Mesenchymal stem cell (in vitro differentiated cells and primary cell): Measurements from ENCODE around the gene EXOC3L2.
A peak's percentile ranks its signal among the peaks of the same experiment; 100 is the strongest.
"Not testable (repeated sequence)": the region's sequence is repeated elsewhere in the genome, so short reads cannot be mapped to it uniquely, and the experiment has no call there.

Experiments
- DNase-seq: peaks from one replicate; pipeline ENCODE4 v3.0.0-alpha.2; 2013
- H2AFZ ChIP-seq: one replicate; pipeline ENCODE4 v1.6.1; 2013; ENCODE audit warnings: low read depth, mild to moderate bottlenecking, control low read depth, inconsistent platforms, low read length, moderate library complexity
- H2AK5ac ChIP-seq: 2 replicates; pipeline ENCODE4 v1.6.1; 2013; ENCODE audit warnings: low read length, moderate library complexity, mild to moderate bottlenecking, inconsistent platforms; ENCODE audit not compliant: severe bottlenecking
- H2BK120ac ChIP-seq: one replicate; pipeline ENCODE4 v1.6.1; 2013; ENCODE audit warnings: low read depth, mild to moderate bottlenecking, inconsistent platforms, low read length, moderate library complexity
- H2BK12ac ChIP-seq, 2 experiments: one replicate each; pipeline ENCODE4 v1.6.1; 2013; ENCODE audit warnings: inconsistent platforms in 2 of 2, low read length in 2 of 2, mild to moderate bottlenecking in 2 of 2, moderate library complexity in 2 of 2, control low read depth in 1 of 2
- H2BK15ac ChIP-seq: one replicate; pipeline ENCODE4 v1.6.1; 2013; ENCODE audit warnings: mild to moderate bottlenecking, low read depth, inconsistent platforms; ENCODE audit not compliant: poor library complexity, severe bottlenecking
- H2BK5ac ChIP-seq: 2 replicates; pipeline ENCODE4 v1.6.1; 2013; ENCODE audit warnings: low read depth, mild to moderate bottlenecking, low read length, control low read depth, inconsistent platforms; ENCODE audit not compliant: poor library complexity, severe bottlenecking
- H3K14ac ChIP-seq, 2 experiments: one replicate each; pipeline ENCODE4 v1.6.1; 2013; ENCODE audit warnings: inconsistent platforms in 2 of 2, low read length in 2 of 2, control low read depth in 1 of 2, mild to moderate bottlenecking in 1 of 2, moderate library complexity in 1 of 2
- H3K18ac ChIP-seq, 2 experiments: one replicate each; pipeline ENCODE4 v1.6.1; 2013; ENCODE audit warnings: inconsistent platforms in 2 of 2, low read length in 2 of 2, control low read depth in 1 of 2, low read depth in 1 of 2, mild to moderate bottlenecking in 1 of 2
- H3K23ac ChIP-seq, 2 experiments: one replicate each; pipeline ENCODE4 v1.6.1; 2013; ENCODE audit warnings: inconsistent platforms in 2 of 2, low read length in 2 of 2, mild to moderate bottlenecking in 2 of 2, moderate library complexity in 2 of 2, control low read depth in 1 of 2
- H3K27ac ChIP-seq: 2 replicates; pipeline ENCODE4 v1.5.1; 2013; ENCODE audit warnings: mild to moderate bottlenecking, moderate library complexity, low read length, control low read depth, inconsistent platforms; ENCODE audit not compliant: poor library complexity, severe bottlenecking
- H3K27me3 ChIP-seq, 2 experiments: 2 replicates each; pipeline versions ENCODE4 v1.6.1 to v1.7.0; 2013; ENCODE audit warnings: low read length in 2 of 2, mild to moderate bottlenecking in 2 of 2, moderate library complexity in 2 of 2, control low read depth in 1 of 2, inconsistent platforms in 1 of 2; ENCODE audit not compliant: control insufficient read depth in 1 of 2, insufficient read depth in 1 of 2
- H3K36me3 ChIP-seq, 2 experiments: 2 replicates each; pipeline versions ENCODE4 v1.6.1 to v1.7.0; 2013; ENCODE audit warnings: low read length in 2 of 2, control low read depth in 1 of 2, inconsistent platforms in 1 of 2, low read depth in 1 of 2, mild to moderate bottlenecking in 1 of 2; ENCODE audit not compliant: insufficient read depth in 2 of 2, control insufficient read depth in 1 of 2
- H3K4ac ChIP-seq, 2 experiments: one replicate each; pipeline ENCODE4 v1.6.1; 2013; ENCODE audit warnings: inconsistent platforms in 2 of 2, low read length in 2 of 2, mild to moderate bottlenecking in 2 of 2, moderate library complexity in 2 of 2, control low read depth in 1 of 2, low read depth in 1 of 2
- H3K4me1 ChIP-seq: 2 replicates; pipeline ENCODE4 v1.6.1; 2013; ENCODE audit warnings: low read depth, low read length, control low read depth; ENCODE audit not compliant: control insufficient read depth, insufficient read depth
- H3K4me2 ChIP-seq: 2 replicates; pipeline ENCODE4 v1.6.1; 2013; ENCODE audit warnings: low read length, mild to moderate bottlenecking, inconsistent platforms; ENCODE audit not compliant: poor library complexity, severe bottlenecking
- H3K4me3 ChIP-seq, 2 experiments: 2 replicates each; pipeline versions ENCODE4 v1.5.1 to v1.7.0; 2013; ENCODE audit warnings: low read length in 2 of 2, mild to moderate bottlenecking in 2 of 2, control low read depth in 1 of 2, low read depth in 1 of 2; ENCODE audit not compliant: insufficient read depth in 1 of 2
- H3K79me1 ChIP-seq: replicated peaks from 2 replicates; pipeline ENCODE4 v1.6.1; 2013; ENCODE audit warnings: mild to moderate bottlenecking, control low read depth, low read length, inconsistent platforms; ENCODE audit not compliant: poor library complexity, severe bottlenecking
- H3K9ac ChIP-seq: 2 replicates; pipeline ENCODE4 v1.7.0; 2013; ENCODE audit warnings: mild to moderate bottlenecking, low read length, moderate library complexity
- H3K9me3 ChIP-seq: 2 replicates; pipeline ENCODE4 v1.7.0; 2013; ENCODE audit warnings: mild to moderate bottlenecking, low read length; ENCODE audit not compliant: control insufficient read depth
- H4K8ac ChIP-seq: one replicate; pipeline ENCODE4 v1.6.1; 2013; ENCODE audit warnings: inconsistent platforms, mild to moderate bottlenecking, low read length, moderate library complexity
- H4K91ac ChIP-seq: one replicate; pipeline ENCODE4 v1.6.1; 2013; ENCODE audit warnings: mild to moderate bottlenecking, low read length, inconsistent platforms
- WGBS: methylation state at CpG from one replicate; pipeline ENCODE4 v1.1.7; 2013; ENCODE audit warnings: mixed read lengths; 5-methylcytosine and 5-hydroxymethylcytosine counted together

Gene EXOC3L2

GRCh38 chr19:45234089-45234869 lies 10.9 kb downstream of the EXOC3L2 start:
- no peak overlapping the region for H3K4me2 ChIP-seq

GRCh38 chr19:45231891-45232290 lies 13.3 kb downstream of the EXOC3L2 start:
- H3K4ac ChIP-seq, result no peak overlapping the region
- H2AK5ac ChIP-seq, result no peak overlapping the region
- H3K4me1 ChIP-seq, result no peaks in the 10 kb centered on the region
- H3K36me3 ChIP-seq, result peaks cover 0 to 3% of the 10 kb centered on the region in 2 experiments
- H3K4me2 ChIP-seq, result no peak overlapping the region
- no peak overlapping the region for H3K23ac ChIP-seq
- H3K14ac ChIP-seq, result no peak overlapping the region
- WGBS, result 60% methylated on average over 3 of the region's 3 CpGs
- H3K9ac ChIP-seq, result no peak overlapping the region
- H2BK15ac ChIP-seq, result no peak overlapping the region
- no peak overlapping the region for H3K18ac ChIP-seq
- no peak overlapping the region for H2AFZ ChIP-seq
- H3K27me3 ChIP-seq, result peaks cover 13 to 35% of the 10 kb centered on the region in 2 experiments
- DNase-seq, result no peak
- no peaks in the 10 kb centered on the region for H3K79me1 ChIP-seq
- H4K8ac ChIP-seq, result no peak overlapping the region
- H4K91ac ChIP-seq, result no peak overlapping the region
- H3K4me3 ChIP-seq, result no peak overlapping the region
- H2BK5ac ChIP-seq, result no peak overlapping the region
- H2BK120ac ChIP-seq, result no peak overlapping the region
- H3K27ac ChIP-seq, result no peak overlapping the region
- no peaks in the 10 kb centered on the region for H3K9me3 ChIP-seq
- no peak overlapping the region for H2BK12ac ChIP-seq

More at GRCh38 chr19:45234089-45234869, 10.9 kb downstream of the EXOC3L2 start:
- no peak overlapping the region for H3K14ac ChIP-seq
- H3K4me1 ChIP-seq, result no peaks in the 10 kb centered on the region
- no peak overlapping the region for H3K4ac ChIP-seq
- 74% methylated on average over 69 of the region's 93 CpGs for WGBS
- H3K23ac ChIP-seq, result no peak overlapping the region
- H4K8ac ChIP-seq, result no peak overlapping the region
- H3K79me1 ChIP-seq, result no peaks in the 10 kb centered on the region
- DNase-seq, result no peak
- peaks cover 18 to 51% of the 10 kb centered on the region in 2 experiments for H3K27me3 ChIP-seq
- no peak overlapping the region for H2AFZ ChIP-seq
- no peak overlapping the region for H3K4me3 ChIP-seq
- no peaks in the 10 kb centered on the region for H3K9me3 ChIP-seq
- no peak overlapping the region for H4K91ac ChIP-seq
- no peak overlapping the region for H2BK5ac ChIP-seq
- no peak overlapping the region for H2BK12ac ChIP-seq
- no peak overlapping the region for H2BK120ac ChIP-seq
- H2AK5ac ChIP-seq, result no peak overlapping the region
- no peak overlapping the region for H3K27ac ChIP-seq
- H3K18ac ChIP-seq, result no peak overlapping the region
- peaks cover 0 to 3% of the 10 kb centered on the region in 2 experiments for H3K36me3 ChIP-seq
- no peak overlapping the region for H2BK15ac ChIP-seq
- no peak overlapping the region for H3K9ac ChIP-seq

GRCh38 chr19:45229056-45229455 lies 16.2 kb downstream of the EXOC3L2 start:
- not testable (repeated sequence) for H3K14ac ChIP-seq, H3K36me3 ChIP-seq, H3K27ac ChIP-seq, H2AFZ ChIP-seq, H3K4me3 ChIP-seq, H3K9me3 ChIP-seq, H3K9ac ChIP-seq, H4K8ac ChIP-seq, H3K4me2 ChIP-seq, DNase-seq, H3K23ac ChIP-seq, H2BK12ac ChIP-seq, H3K4ac ChIP-seq, H2BK5ac ChIP-seq, H3K18ac ChIP-seq, H3K79me1 ChIP-seq, H2BK15ac ChIP-seq, H4K91ac ChIP-seq, H3K4me1 ChIP-seq, H2BK120ac ChIP-seq, H2AK5ac ChIP-seq
- H3K27me3 ChIP-seq, result peaks cover 18 to 24% of the 10 kb centered on the region in 2 experiments
- WGBS, result no CpG with 5 or more reads among the region's 2 CpGs

GRCh38 chr19:45224645-45225044 lies 20.6 kb downstream of the EXOC3L2 start:
- H3K9ac ChIP-seq, result no peak overlapping the region
- H3K14ac ChIP-seq, result no peak overlapping the region
- no peak overlapping the region for H2BK15ac ChIP-seq
- 85% methylated on average over 10 of the region's 11 CpGs for WGBS
- no peak overlapping the region for H2BK5ac ChIP-seq
- peak overlapping the region in 1 of 2 experiments; percentile 79 for H3K23ac ChIP-seq
- no peak overlapping the region for H4K8ac ChIP-seq
- no peak overlapping the region for H2BK12ac ChIP-seq
- H2AFZ ChIP-seq, result no peak overlapping the region
- no peaks in the 10 kb centered on the region for H3K36me3 ChIP-seq
- H4K91ac ChIP-seq, result no peak overlapping the region
- no peak for DNase-seq
- no peak overlapping the region for H3K4ac ChIP-seq
- no peaks in the 10 kb centered on the region for H3K9me3 ChIP-seq
- H3K4me2 ChIP-seq, result no peak overlapping the region
- H3K79me1 ChIP-seq, result no peaks in the 10 kb centered on the region
- H2BK120ac ChIP-seq, result no peak overlapping the region
- no peak overlapping the region for H3K27ac ChIP-seq
- H3K27me3 ChIP-seq, result peaks cover 26 to 49% of the 10 kb centered on the region in 2 experiments
- no peaks in the 10 kb centered on the region for H3K4me1 ChIP-seq
- no peak overlapping the region for H2AK5ac ChIP-seq
- no peak overlapping the region for H3K18ac ChIP-seq
- no peak overlapping the region for H3K4me3 ChIP-seq
